ENCODE results near the gene DGKQ. TPM values are rescaled to one million over a fixed set of nuclear protein-coding genes. Genes with fewer than 3 reads are reported as not detected.

Gene DGKQ
- total RNA-seq, 2 donors from 2014 or later, result 3.1 to 4.8 TPM

DNA sequence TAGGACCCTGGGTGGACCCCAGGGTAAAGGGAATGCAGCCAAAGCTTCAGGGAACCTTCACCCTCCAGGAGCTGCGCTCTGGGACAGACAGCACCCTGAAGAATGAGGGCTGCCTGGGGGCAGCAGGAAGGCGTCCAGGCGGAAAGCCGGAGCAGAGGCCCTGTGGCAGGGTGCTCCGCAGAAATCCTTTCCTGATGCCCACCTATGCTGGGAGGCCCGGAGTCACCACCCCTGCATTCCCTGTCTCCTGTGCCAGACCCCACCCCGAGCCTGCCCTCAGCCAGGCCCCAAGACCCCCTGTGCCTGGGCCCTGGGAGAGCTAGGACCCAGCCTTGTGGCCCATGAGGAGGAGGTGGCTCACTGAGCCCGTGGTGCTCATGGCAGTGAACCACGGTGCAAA is 1.3 kb upstream of the DGKQ start:
- Histone ChIP-seq H3K4me3 (no peak overlapping the region), H3K27ac (no peak overlapping the region), H3K27me3 (no peaks in the 10 kb centered on the region), H3K4me1 (peaks cover 0 to 24% of the 10 kb centered on the region in 2 donors), H3K9me3 (no peaks in the 10 kb centered on the region), H3K36me3 (no peaks in the 10 kb centered on the region)
- DNase-seq (ENCODE audit: low spot score), result no peak
- no peak for TF ChIP-seq CTCF (IDR thresholded peaks at IDR 0.05)

GRCh38 chr4:972651-973424 is 531 bp downstream of the DGKQ start:
- TF ChIP-seq CTCF (IDR thresholded peaks at IDR 0.05), result no peak
- DNase-seq (ENCODE audit: low spot score), result no peak

DNA sequence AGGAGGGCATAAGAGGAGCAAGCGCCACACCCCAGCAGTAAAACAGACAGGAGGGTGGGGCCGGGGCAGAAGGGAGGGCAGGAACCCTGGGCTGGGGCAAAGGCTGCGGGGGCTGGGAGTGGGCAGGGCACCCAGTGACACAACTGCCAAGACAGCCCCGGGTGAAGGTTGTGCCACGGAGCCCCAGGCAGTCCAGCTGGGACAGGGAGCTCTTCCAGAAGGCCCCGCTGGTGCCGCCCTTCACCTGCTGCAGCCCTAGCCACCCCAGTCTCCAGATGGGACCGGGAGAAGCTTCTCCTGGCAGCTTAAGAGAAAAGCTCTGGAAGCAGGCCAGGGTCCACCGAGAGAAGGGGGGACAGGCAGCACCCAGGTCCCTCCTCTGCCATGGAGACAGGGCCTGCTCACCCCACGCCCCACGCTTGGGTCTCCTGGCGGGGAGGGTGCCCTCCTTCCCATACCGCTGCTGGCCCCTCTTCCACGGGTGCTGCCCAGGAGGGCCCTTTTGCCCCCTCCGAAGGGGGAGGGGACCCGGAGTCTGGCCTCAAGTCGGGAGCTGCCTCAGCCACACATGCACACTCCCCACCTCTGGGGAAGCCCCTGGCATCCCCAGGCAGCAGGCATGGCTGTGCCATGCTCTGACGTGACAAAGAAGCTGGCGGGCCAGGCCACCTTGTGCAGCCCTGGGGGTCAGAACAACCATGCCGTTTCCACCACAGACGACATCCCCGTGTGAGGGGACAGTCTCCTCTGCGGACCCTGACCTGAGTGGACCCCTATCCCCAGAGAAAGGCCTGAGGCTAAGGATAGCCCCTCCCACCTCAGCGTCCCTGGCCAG is 1.5 kb downstream of the DGKQ start:
- H3K36me3 ChIP-seq, result no peaks in the 10 kb centered on the region
- peak overlapping the region in 1 of 2 donors; percentile 80 for H3K4me3 ChIP-seq
- no peaks in the 10 kb centered on the region for H3K9me3 ChIP-seq
- H3K27me3 ChIP-seq, result no peaks in the 10 kb centered on the region
- H3K4me1 ChIP-seq, result peaks cover 0 to 37% of the 10 kb centered on the region in 2 donors
- DNase-seq (ENCODE audit: low spot score), result no peak
- no peak overlapping the region for H3K27ac ChIP-seq
- no peak for TF ChIP-seq CTCF (IDR thresholded peaks at IDR 0.05)

More at GRCh38 chr4:972651-973424, 531 bp downstream of the DGKQ start:
- H3K9me3 ChIP-seq, result no peaks in the 10 kb centered on the region
- no peaks in the 10 kb centered on the region for H3K36me3 ChIP-seq
- peaks cover 0 to 31% of the 10 kb centered on the region in 2 donors for H3K4me1 ChIP-seq
- H3K4me3 ChIP-seq, result peak overlapping the region; percentile 72 to 80
- no peaks in the 10 kb centered on the region for H3K27me3 ChIP-seq
- peak overlapping the region in 1 of 2 donors; percentile 21 for H3K27ac ChIP-seq

GRCh38 chr4:970854-971520 is 2.4 kb downstream of the DGKQ start:
- Histone ChIP-seq H3K27ac (no peak overlapping the region), H3K4me3 (no peak overlapping the region), H3K36me3 (no peaks in the 10 kb centered on the region), H3K27me3 (no peaks in the 10 kb centered on the region), H3K4me1 (peaks cover 0 to 37% of the 10 kb centered on the region in 2 donors), H3K9me3 (no peaks in the 10 kb centered on the region)
- DNase-seq (ENCODE audit: low spot score), result no peak
- no peak for TF ChIP-seq CTCF (IDR thresholded peaks at IDR 0.05)

- no peaks in the 10 kb centered on the region for H3K9me3 ChIP-seq
- no peak overlapping the region for H3K4me3 ChIP-seq
- no peak for DNase-seq (ENCODE audit: low spot score)
- H3K4me1 ChIP-seq, result peaks cover 0 to 37% of the 10 kb centered on the region in 2 donors
- H3K27ac ChIP-seq, result no peak overlapping the region
- H3K27me3 ChIP-seq, result no peaks in the 10 kb centered on the region
- no peak for TF ChIP-seq CTCF (IDR thresholded peaks at IDR 0.05)
- no peaks in the 10 kb centered on the region for H3K36me3 ChIP-seq
These were observed 3.2 kb downstream of the DGKQ start for GRCh38 chr4:970046-970745.
